ENCODE data around the gene PMP22.

- TF ChIP-seq ARID2 (CRISPR knock-in tag; IDR thresholded peaks at IDR 0.05; ENCODE audit: borderline replicate concordance) (no peak), RAD21 (CRISPR knock-in tag; IDR thresholded peaks at IDR 0.05) (no peak)
These were observed 23.7 kb upstream of the PMP22 start for GRCh38 chr17:15288859-15289258.

All from HepG2 (cell line).